GM18517 (cell line): ENCODE results near the gene EFNB1.
A peak's percentile ranks its signal among the peaks of the same experiment; 100 is the strongest.

Experiments
- ATAC-seq: cut with Tn5 transposase; IDR thresholded peaks from one replicate; pipeline ENCODE4 v1.9.1; 2021; ENCODE audit warnings: mild to moderate bottlenecking, moderate library complexity; ENCODE audit not compliant: unreplicated experiment

Gene EFNB1

GRCh38 chrX:68827256-68827655, 1.6 kb upstream of the EFNB1 start:
- ATAC-seq = no peak

GRCh38 chrX:68827848-68828624, 785 bp upstream of the EFNB1 start:
- peak; percentile 48 for ATAC-seq

GRCh38 chrX:68829582-68830418, 979 bp downstream of the EFNB1 start:
- ATAC-seq = no peak

GRCh38 chrX:68830419-68831404, 1.9 kb downstream of the EFNB1 start:
- no peak for ATAC-seq

- no peak for ATAC-seq
These were observed 2.7 kb downstream of the EFNB1 start for GRCh38 chrX:68831405-68832100.

GRCh38 chrX:68832101-68832416, 3.2 kb downstream of the EFNB1 start:
- ATAC-seq = peak; percentile 39

- ATAC-seq = no peak
These were observed 4.0 kb downstream of the EFNB1 start for GRCh38 chrX:68832516-68833447.

GRCh38 chrX:68833448-68833805, 4.6 kb downstream of the EFNB1 start:
- ATAC-seq = no peak

GRCh38 chrX:68833855-68834331, 5.1 kb downstream of the EFNB1 start:
- no peak for ATAC-seq

- ATAC-seq = no peak
These were observed 5.7 kb downstream of the EFNB1 start for GRCh38 chrX:68834371-68835103.

GRCh38 chrX:68835104-68835442, 6.3 kb downstream of the EFNB1 start:
- no peak for ATAC-seq

- no peak for ATAC-seq
These were observed 6.6 kb downstream of the EFNB1 start for GRCh38 chrX:68835468-68835867.

- no peak for ATAC-seq
These were observed 8.3 kb downstream of the EFNB1 start for GRCh38 chrX:68837119-68837518.

- no peak for ATAC-seq
These were observed 9.7 kb downstream of the EFNB1 start for GRCh38 chrX:68838571-68838910.

GRCh38 chrX:68839771-68840170, 10.9 kb downstream of the EFNB1 start:
- ATAC-seq = no peak

GRCh38 chrX:68840256-68840655, 11.4 kb downstream of the EFNB1 start:
- ATAC-seq = no peak

GRCh38 chrX:68841251-68842049, 12.6 kb downstream of the EFNB1 start:
- no peak for ATAC-seq

GRCh38 chrX:68842351-68842750, 13.5 kb downstream of the EFNB1 start:
- ATAC-seq = no peak
